Activated CD8-positive, alpha-beta T cell treated with anti-CD3 and anti-CD28 coated beads, Interleukin-2, amount 10 ng/mL, durations not matched to agents 7 days and 5 days (primary cell): Measurements from ENCODE around the gene KREMEN1. TPM values are rescaled to one million over a fixed set of nuclear protein-coding genes. Genes with fewer than 3 reads are reported as not detected.
"Not testable (repeated sequence)": the region's sequence is repeated elsewhere in the genome, so short reads cannot be mapped to it uniquely, and the experiment has no call there.

Experiments used
- ATAC-seq: fragments of 150-1000 bp; cut with Tn5 transposase; one replicate; pipeline ENCODE4 v1.10.0; 2021; ENCODE audit warnings: moderate library complexity
- CTCF ChIA-PET: fragments of 350-600 bp; sonication (Branson Sonifier 250); formaldehyde crosslinking; loops from one replicate; lab custom pipeline; 2021; ENCODE audit warnings: antibody characterized with exemption; lab: Charles Lee
- POLR2A ChIA-PET: fragments of 350-600 bp; sonication (Branson Sonifier 250); formaldehyde crosslinking; loops from one replicate; lab custom pipeline; 2021; ENCODE audit warnings: antibody characterized with exemption; lab: Charles Lee
- DNase-seq: peaks from one replicate; pipeline ENCODE4 v3.0.0-alpha.2; 2020
- H3K27ac Mint-ChIP-seq: one replicate; pipeline ENCODE4 v1.8.0; 2021; ENCODE audit warnings: mild to moderate bottlenecking, mixed read lengths
- H3K27me3 Mint-ChIP-seq: one replicate; pipeline ENCODE4 v1.8.0; 2021; ENCODE audit warnings: low read depth, mixed read lengths
- H3K36me3 Mint-ChIP-seq: one replicate; pipeline ENCODE4 v1.8.0; 2021; ENCODE audit warnings: low read depth, mixed read lengths
- H3K4me1 Mint-ChIP-seq: one replicate; pipeline ENCODE4 v1.8.0; 2021; ENCODE audit warnings: low read depth, mixed read lengths
- H3K4me3 Mint-ChIP-seq: one replicate; pipeline ENCODE4 v1.8.0; 2021; ENCODE audit warnings: mild to moderate bottlenecking, mixed read lengths
- H3K9me3 Mint-ChIP-seq: one replicate; pipeline ENCODE4 v1.8.0; 2022; ENCODE audit warnings: mixed read lengths; ENCODE audit not compliant: insufficient read depth
- total RNA-seq, 2 experiments: library from RNA; stranded (reverse); gene quantifications; one replicate each; pipeline ENCODE4 v1.2.3, GENCODE V29; 2021

Gene KREMEN1
- total RNA-seq, 2 experiments from 2014 or later = 0.16 TPM; not detected in 1

DNA sequence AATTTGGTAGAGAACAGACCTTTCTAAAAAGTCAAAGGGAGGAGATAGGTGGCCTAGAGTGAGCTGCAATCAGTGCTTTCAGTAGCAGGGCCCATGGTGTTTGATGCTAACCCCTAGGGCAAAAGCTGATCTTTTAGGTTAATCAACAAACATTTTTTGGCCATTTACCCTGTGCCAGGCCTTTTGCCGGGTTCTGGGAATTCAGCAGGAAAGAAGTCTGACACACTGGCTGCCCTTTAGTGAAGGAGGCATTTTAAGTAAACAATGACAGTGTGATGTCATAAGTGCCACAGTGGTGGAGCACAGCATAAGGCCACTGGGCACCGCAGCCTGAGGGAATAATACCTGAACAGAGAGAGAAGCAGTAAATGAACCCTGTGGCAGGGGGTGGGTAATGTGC, 40.3 kb upstream of the KREMEN1 start:
- Mint-ChIP-seq H3K9me3 (no peaks in the 10 kb centered on the region), H3K4me1 (peaks cover 19% of the 10 kb centered on the region), H3K4me3 (no peak overlapping the region), H3K27ac (no peak overlapping the region), H3K27me3 (peaks cover 41% of the 10 kb centered on the region), H3K36me3 (no peaks in the 10 kb centered on the region)
- POLR2A ChIA-PET = no interaction called here
- DNase-seq (no peak), ATAC-seq (no peak)
- CTCF ChIA-PET = no interaction called here

GRCh38 chr22:29037340-29037932, 35.4 kb upstream of the KREMEN1 start:
- no peaks in the 10 kb centered on the region for H3K36me3 Mint-ChIP-seq
- no peak overlapping the region for H3K27ac Mint-ChIP-seq
- H3K9me3 Mint-ChIP-seq = no peaks in the 10 kb centered on the region
- ChIA-PET CTCF (interaction anchor here (1.4 to 9.8 kb wide), 3 partner anchors 20 to 437 kb away, joined by 3 to 95 read pairs (median 58); no protein-coding TSS in a partner anchor), POLR2A (no interaction called here)
- ATAC-seq = no peak
- no peak overlapping the region for H3K4me3 Mint-ChIP-seq
- peaks cover 20% of the 10 kb centered on the region for H3K27me3 Mint-ChIP-seq
- no peak for DNase-seq
- H3K4me1 Mint-ChIP-seq = peaks cover 13% of the 10 kb centered on the region

GRCh38 chr22:29039148-29039547, 33.7 kb upstream of the KREMEN1 start:
- Mint-ChIP-seq H3K27ac (no peak overlapping the region), H3K27me3 (peaks cover 13% of the 10 kb centered on the region), H3K4me3 (no peak overlapping the region), H3K9me3 (no peaks in the 10 kb centered on the region), H3K36me3 (no peaks in the 10 kb centered on the region), H3K4me1 (peaks cover 13% of the 10 kb centered on the region)
- ATAC-seq (no peak), DNase-seq (no peak)
- ChIA-PET CTCF (interaction anchor here (0.6 to 9.8 kb wide), 9 partner anchors 10 to 439 kb away, joined by 3 to 95 read pairs (median 13); no protein-coding TSS in a partner anchor), POLR2A (no interaction called here)

GRCh38 chr22:29039684-29040083, 33.2 kb upstream of the KREMEN1 start:
- not testable (repeated sequence) for H3K27ac Mint-ChIP-seq, ATAC-seq, H3K9me3 Mint-ChIP-seq, H3K36me3 Mint-ChIP-seq, H3K4me3 Mint-ChIP-seq, DNase-seq
- POLR2A ChIA-PET = interaction anchor here (1.1 kb wide), 1 partner anchor 183 kb away, joined by 3 read pairs; no protein-coding TSS in a partner anchor
- CTCF ChIA-PET = interaction anchor here (1.4 to 9.8 kb wide), 13 partner anchors 11 to 439 kb away, joined by 3 to 95 read pairs (median 6); no protein-coding TSS in a partner anchor
- Mint-ChIP-seq H3K4me1 (peaks cover 13% of the 10 kb centered on the region), H3K27me3 (peaks cover 12% of the 10 kb centered on the region)

- Mint-ChIP-seq H3K27me3 (peaks cover 11% of the 10 kb centered on the region), H3K4me3 (no peak overlapping the region), H3K36me3 (no peaks in the 10 kb centered on the region), H3K9me3 (no peaks in the 10 kb centered on the region), H3K4me1 (peaks cover 13% of the 10 kb centered on the region), H3K27ac (no peak overlapping the region)
- DNase-seq = peak; percentile 81
- ChIA-PET CTCF (interaction anchor here (0.8 to 9.8 kb wide), 47 partner anchors 9 to 461 kb away, joined by 3 to 95 read pairs (median 5); partner anchors contain the start of gene KREMEN1), POLR2A (interaction anchor here (1.1 to 1.3 kb wide), 2 partner anchors 184 to 204 kb away, joined by 3 read pairs; no protein-coding TSS in a partner anchor)
- ATAC-seq = peak; percentile 84
Observed at GRCh38 chr22:29040385-29041275, 32.2 kb upstream of the KREMEN1 start.

GRCh38 chr22:29041408-29041807, 31.4 kb upstream of the KREMEN1 start:
- Mint-ChIP-seq H3K27ac (no peak overlapping the region), H3K4me1 (peaks cover 13% of the 10 kb centered on the region), H3K4me3 (no peak overlapping the region), H3K36me3 (no peaks in the 10 kb centered on the region), H3K27me3 (peaks cover 7% of the 10 kb centered on the region), H3K9me3 (no peaks in the 10 kb centered on the region)
- CTCF ChIA-PET = interaction anchor here (0.8 to 9.8 kb wide), 36 partner anchors 9 to 441 kb away, joined by 3 to 95 read pairs (median 5); no protein-coding TSS in a partner anchor
- POLR2A ChIA-PET = no interaction called here
- ATAC-seq = no peak
- DNase-seq = no peak

DNA sequence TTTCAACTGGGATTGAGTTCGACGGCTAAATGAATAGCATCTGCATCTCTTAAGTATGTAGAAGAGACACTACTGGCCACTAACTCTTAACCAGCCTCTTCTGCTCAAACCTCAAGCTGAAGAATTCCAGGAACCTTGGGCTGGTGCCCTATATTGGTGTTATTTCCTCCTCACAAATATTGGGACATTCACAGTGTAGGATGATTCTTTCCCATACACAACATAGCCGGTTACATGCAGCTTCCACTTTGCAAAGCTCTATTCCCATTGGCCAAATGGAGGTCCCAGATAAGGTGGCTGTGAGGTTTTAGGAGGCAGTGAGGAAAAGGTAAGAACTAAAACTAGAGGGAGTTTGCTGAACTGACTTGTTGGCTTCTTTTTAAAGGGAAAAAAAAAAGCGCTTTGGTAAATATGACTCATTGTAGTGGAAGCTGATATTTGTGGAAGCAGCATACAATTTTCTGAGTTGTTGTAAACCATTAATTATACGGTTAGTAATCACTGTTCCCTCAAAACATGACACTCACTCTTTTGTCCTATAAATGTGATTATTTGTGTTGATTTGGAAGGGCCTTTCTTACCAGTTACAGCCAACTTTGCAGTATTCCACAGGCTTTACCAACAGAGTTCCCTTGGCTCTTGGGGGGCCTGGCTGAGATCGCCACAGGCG, 28.8 kb upstream of the KREMEN1 start:
- ATAC-seq (no peak), DNase-seq (no peak)
- no peak overlapping the region for H3K4me3 Mint-ChIP-seq
- CTCF ChIA-PET = interaction anchor here (1.2 to 9.8 kb wide), 3 partner anchors 187 to 214 kb away, joined by 4 to 95 read pairs (median 6); no protein-coding TSS in a partner anchor
- no peak overlapping the region for H3K27ac Mint-ChIP-seq
- H3K36me3 Mint-ChIP-seq = no peaks in the 10 kb centered on the region
- H3K9me3 Mint-ChIP-seq = no peaks in the 10 kb centered on the region
- POLR2A ChIA-PET = no interaction called here
- H3K27me3 Mint-ChIP-seq = peaks cover 5% of the 10 kb centered on the region
- peaks cover 13% of the 10 kb centered on the region for H3K4me1 Mint-ChIP-seq

- H3K4me3 Mint-ChIP-seq = no peak overlapping the region
- peaks cover 13% of the 10 kb centered on the region for H3K4me1 Mint-ChIP-seq
- H3K36me3 Mint-ChIP-seq = no peaks in the 10 kb centered on the region
- ChIA-PET CTCF (interaction anchor here (9.8 kb wide), 1 partner anchor 188 kb away, joined by 95 read pairs; no protein-coding TSS in a partner anchor), POLR2A (no interaction called here)
- no peak overlapping the region for H3K27ac Mint-ChIP-seq
- peaks cover 5% of the 10 kb centered on the region for H3K27me3 Mint-ChIP-seq
- H3K9me3 Mint-ChIP-seq = no peaks in the 10 kb centered on the region
- DNase-seq = no peak
- ATAC-seq = no peak
Observed at GRCh38 chr22:29044657-29045176, 28.1 kb upstream of the KREMEN1 start.

- POLR2A ChIA-PET = no interaction called here
- Mint-ChIP-seq H3K27me3 (no peaks in the 10 kb centered on the region), H3K36me3 (no peaks in the 10 kb centered on the region), H3K4me3 (no peak overlapping the region), H3K9me3 (no peaks in the 10 kb centered on the region), H3K27ac (no peak overlapping the region), H3K4me1 (no peaks in the 10 kb centered on the region)
- no peak for DNase-seq
- no peak for ATAC-seq
- CTCF ChIA-PET = interaction anchor here (1.5 kb wide), 1 partner anchor 8 kb away, joined by 5 read pairs; no protein-coding TSS in a partner anchor
Observed at GRCh38 chr22:29048822-29049654, 23.8 kb upstream of the KREMEN1 start.

GRCh38 chr22:29049655-29050263, 23.1 kb upstream of the KREMEN1 start:
- Mint-ChIP-seq H3K36me3 (no peaks in the 10 kb centered on the region), H3K9me3 (no peaks in the 10 kb centered on the region), H3K27ac (no peak overlapping the region), H3K27me3 (no peaks in the 10 kb centered on the region), H3K4me1 (no peaks in the 10 kb centered on the region), H3K4me3 (no peak overlapping the region)
- CTCF ChIA-PET = interaction anchor here (1.5 kb wide), 1 partner anchor 9 kb away, joined by 5 read pairs; no protein-coding TSS in a partner anchor
- ATAC-seq = no peak
- no peak for DNase-seq
- POLR2A ChIA-PET = interaction anchor here (0.7 kb wide), 1 partner anchor 15 kb away, joined by 3 read pairs; no protein-coding TSS in a partner anchor
